Activated CD4-positive, alpha-beta T cell treated with anti-CD3 and anti-CD28 coated beads, Interleukin-2, amount 50 U/mL, for 48 hours (primary cell): ENCODE data around the gene DHX34.
"Not testable (repeated sequence)": the region's sequence is repeated elsewhere in the genome, so short reads cannot be mapped to it uniquely, and the experiment has no call there.

Experiments used
- DNase-seq, 2 experiments: peaks; one replicate each; pipeline ENCODE4 v3.0.0-alpha.2; 2020

DHX34 gene

GRCh38 chr19:47331931-47332547 is 17.1 kb upstream of the DHX34 start, which contains the start of gene C5AR2:
Gene C5AR2 (plus strand): TSS chr19:47332175. CDS start chr19:47340800, 8,625 bp downstream.
- DNase-seq: no peak

- peak in 1 of 2 experiments; percentile 7 for DNase-seq
Measured at GRCh38 chr19:47336765-47337718, 12.1 kb upstream of the DHX34 start.

DNA sequence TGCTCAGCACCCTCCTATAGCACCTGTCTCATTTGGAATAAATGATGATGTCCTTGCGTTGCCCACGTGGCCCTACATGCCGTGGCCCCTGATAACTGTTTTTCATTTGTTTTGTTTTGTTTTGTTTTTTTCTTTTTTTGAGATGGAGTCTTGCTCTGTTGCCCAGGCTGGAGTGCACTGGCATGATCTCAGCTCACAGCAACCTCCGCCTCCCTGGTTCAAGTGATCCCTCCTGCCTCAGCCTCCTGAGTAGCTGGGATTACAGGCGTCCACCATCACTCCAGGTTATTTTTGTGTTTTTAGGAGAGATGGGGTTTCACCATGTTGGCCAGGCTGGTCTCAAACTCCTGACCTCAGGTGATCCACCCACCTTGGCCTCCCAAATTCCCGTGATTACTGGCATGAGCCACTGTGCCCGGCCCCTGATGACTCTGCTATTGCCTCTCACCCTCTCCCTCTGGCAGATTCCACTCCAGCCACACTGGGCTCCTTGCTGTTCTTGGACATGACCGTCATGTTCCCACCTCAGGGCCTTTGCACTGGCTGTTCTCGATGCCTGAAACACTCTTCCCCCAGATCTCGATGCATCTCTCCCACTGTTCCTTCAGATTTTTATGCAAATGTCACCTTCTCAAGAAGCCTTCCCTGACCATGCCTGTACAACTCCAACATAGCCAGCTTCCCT is 9.8 kb upstream of the DHX34 start:
- no peak for DNase-seq

DNA sequence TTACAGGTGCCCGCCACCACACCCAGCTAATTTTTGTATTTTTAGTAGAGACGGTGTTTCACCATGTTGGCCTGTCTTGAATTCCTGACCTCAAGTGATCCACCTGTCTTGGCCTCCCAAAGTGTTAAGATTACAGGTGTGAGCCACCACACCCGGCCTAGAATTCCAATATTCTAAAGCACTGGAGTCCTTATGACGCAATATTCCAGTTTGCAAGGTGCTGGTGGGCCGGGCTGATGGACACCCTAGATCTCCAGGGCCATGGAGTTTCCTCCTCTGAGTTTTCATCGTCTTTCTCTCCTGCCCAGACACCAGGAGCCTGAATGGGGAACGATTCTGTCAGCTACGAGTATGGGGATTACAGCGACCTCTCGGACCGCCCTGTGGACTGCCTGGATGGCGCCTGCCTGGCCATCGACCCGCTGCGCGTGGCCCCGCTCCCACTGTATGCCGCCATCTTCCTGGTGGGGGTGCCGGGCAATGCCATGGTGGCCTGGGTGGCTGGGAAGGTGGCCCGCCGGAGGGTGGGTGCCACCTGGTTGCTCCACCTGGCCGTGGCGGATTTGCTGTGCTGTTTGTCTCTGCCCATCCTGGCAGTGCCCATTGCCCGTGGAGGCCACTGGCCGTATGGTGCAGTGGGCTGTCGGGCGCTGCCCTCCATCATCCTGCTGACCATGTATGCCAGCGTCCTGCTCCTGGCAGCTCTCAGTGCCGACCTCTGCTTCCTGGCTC is 8.5 kb upstream of the DHX34 start:
- DNase-seq: no peak

DNA sequence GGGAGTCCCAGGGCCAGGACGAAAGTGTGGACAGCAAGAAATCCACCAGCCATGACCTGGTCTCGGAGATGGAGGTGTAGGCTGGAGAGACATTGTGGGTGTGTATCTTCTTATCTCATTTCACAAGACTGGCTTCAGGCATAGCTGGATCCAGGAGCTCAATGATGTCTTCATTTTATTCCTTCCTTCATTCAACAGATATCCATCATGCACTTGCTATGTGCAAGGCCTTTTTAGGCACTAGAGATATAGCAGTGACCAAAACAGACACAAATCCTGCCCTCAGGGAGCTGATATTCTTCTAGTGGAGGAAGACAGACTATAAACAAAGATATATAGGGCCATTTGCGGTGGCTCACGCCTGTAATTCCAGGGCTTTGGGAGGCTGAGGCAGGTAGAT is 7.4 kb upstream of the DHX34 start:
- no peak for DNase-seq

GRCh38 chr19:47343194-47343802 is 5.8 kb upstream of the DHX34 start:
- DNase-seq: no peak

DNA sequence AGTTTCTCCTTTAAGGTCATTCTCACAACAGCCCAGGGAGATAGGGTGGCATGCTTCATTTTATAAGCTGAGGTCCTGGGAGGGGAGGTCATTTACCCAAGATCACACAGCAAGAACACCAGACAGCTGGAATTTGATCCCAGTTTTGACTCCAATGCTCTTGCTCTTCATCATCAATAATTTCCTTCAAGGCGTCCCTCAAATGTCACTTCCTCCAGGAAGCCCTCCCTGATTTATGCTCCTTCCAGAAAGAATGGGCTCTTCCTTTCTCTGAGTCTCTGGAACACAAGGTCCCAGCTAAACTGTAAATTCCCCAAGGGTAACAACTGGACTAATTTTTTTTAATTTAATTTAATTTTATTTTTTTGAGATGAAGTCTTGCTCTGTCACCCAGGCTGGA is 4.7 kb upstream of the DHX34 start:
- no peak for DNase-seq

- not testable (repeated sequence) for DNase-seq
Measured at GRCh38 chr19:47346024-47346423, 3.1 kb upstream of the DHX34 start.

GRCh38 chr19:47350630-47351029 is 1.5 kb downstream of the DHX34 start:
- no peak for DNase-seq

- no peak for DNase-seq
Measured at GRCh38 chr19:47351548-47351947, 2.4 kb downstream of the DHX34 start.

- DNase-seq: no peak
Measured at GRCh38 chr19:47352095-47352494, 3.0 kb downstream of the DHX34 start.

DNA sequence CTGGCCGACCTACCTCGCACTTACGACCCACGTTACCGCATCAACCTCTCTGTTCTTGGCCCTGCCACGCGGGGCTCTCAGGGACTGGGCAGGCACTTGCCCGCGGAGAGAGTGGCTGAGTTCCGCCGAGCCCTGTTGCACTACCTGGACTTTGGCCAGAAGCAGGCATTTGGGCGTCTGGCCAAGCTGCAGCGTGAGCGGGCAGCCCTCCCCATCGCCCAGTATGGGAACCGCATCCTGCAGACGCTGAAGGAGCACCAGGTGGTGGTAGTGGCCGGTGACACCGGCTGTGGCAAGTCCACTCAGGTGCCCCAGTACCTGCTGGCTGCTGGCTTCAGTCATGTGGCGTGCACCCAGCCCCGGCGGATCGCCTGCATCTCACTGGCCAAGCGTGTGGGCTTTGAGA is 4.2 kb downstream of the DHX34 start:
- DNase-seq: no peak

- DNase-seq: no peak
Measured at GRCh38 chr19:47356900-47357299, 7.8 kb downstream of the DHX34 start.

GRCh38 chr19:47357788-47358680 is 8.9 kb downstream of the DHX34 start:
- DNase-seq: no peak

- no peak for DNase-seq
Measured at GRCh38 chr19:47358936-47359335, 9.8 kb downstream of the DHX34 start.

GRCh38 chr19:47362321-47362720 is 13.2 kb downstream of the DHX34 start:
- no peak for DNase-seq

GRCh38 chr19:47363758-47364531 is 14.8 kb downstream of the DHX34 start:
- DNase-seq: no peak

- not testable (repeated sequence) for DNase-seq
Measured at GRCh38 chr19:47365455-47365854, 16.3 kb downstream of the DHX34 start.

DNA sequence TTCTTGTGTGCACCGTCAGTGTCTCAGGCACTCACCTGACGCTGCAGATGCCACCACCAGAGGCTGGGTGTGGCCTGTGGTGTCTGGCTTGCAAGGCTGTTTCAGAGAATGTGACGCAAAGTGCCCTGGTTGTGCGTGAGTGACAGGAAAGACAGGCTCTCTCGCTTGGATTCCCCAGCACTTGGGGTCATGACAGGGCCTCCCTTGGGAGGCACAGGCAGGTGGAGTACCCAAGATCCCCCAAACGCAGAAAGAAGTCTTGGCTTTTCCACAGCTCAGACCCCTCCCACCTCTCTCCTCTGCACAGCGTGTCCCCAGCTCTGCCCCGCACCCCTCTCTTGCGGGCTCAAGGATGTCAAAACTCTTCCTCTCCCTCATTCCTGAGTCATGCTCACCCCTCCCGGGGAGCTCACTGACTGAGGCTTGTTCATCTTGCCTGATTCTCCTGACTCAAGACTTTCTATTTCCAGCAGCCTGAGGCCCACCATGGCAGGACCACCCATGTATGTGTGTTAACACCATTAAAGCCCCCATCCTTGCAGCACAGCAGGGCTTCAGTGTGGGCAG is 21.0 kb downstream of the DHX34 start:
- no peak for DNase-seq

DNA sequence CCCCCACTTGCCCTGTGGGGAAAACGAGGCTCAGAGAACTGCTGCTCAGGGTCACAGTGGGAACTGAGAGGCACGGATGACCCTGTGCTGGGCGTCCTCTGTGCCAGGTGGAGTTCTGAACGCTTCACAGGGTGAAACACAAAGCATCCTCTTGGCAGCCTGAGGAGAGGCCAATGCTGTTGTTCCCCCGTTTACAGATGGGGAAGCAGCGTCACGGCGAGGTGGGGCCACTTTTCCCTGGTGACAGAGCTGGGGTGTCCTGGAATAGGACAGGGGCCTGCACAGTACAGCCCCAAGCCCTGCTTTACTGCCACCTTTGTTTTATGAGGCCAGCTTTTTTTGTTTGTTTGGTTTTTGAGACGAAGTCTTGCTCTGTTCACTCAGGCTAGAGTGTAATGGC is 22.1 kb downstream of the DHX34 start:
- DNase-seq: no peak
